ENCODE measurements around the gene HNRNPF.

- TF ChIP-seq, protein P1, sequence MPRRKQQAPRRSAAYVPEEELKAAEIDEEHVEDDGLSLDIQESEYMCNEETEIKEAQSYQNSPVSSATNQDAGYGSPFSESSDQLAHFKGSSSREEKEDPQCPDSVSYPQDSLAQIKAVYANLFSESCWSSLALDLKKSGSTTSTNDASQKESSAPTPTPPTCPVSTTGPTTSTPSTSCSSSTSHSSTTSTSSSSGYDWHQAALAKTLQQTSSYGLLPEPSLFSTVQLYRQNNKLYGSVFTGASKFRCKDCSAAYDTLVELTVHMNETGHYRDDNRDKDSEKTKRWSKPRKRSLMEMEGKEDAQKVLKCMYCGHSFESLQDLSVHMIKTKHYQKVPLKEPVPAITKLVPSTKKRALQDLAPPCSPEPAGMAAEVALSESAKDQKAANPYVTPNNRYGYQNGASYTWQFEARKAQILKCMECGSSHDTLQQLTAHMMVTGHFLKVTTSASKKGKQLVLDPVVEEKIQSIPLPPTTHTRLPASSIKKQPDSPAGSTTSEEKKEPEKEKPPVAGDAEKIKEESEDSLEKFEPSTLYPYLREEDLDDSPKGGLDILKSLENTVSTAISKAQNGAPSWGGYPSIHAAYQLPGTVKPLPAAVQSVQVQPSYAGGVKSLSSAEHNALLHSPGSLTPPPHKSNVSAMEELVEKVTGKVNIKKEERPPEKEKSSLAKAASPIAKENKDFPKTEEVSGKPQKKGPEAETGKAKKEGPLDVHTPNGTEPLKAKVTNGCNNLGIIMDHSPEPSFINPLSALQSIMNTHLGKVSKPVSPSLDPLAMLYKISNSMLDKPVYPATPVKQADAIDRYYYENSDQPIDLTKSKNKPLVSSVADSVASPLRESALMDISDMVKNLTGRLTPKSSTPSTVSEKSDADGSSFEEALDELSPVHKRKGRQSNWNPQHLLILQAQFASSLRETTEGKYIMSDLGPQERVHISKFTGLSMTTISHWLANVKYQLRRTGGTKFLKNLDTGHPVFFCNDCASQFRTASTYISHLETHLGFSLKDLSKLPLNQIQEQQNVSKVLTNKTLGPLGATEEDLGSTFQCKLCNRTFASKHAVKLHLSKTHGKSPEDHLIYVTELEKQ (tag by site-specific recombination; IDR thresholded peaks at IDR 0.05; ENCODE audit: borderline replicate concordance), result no peak
- TF ChIP-seq, protein P2, sequence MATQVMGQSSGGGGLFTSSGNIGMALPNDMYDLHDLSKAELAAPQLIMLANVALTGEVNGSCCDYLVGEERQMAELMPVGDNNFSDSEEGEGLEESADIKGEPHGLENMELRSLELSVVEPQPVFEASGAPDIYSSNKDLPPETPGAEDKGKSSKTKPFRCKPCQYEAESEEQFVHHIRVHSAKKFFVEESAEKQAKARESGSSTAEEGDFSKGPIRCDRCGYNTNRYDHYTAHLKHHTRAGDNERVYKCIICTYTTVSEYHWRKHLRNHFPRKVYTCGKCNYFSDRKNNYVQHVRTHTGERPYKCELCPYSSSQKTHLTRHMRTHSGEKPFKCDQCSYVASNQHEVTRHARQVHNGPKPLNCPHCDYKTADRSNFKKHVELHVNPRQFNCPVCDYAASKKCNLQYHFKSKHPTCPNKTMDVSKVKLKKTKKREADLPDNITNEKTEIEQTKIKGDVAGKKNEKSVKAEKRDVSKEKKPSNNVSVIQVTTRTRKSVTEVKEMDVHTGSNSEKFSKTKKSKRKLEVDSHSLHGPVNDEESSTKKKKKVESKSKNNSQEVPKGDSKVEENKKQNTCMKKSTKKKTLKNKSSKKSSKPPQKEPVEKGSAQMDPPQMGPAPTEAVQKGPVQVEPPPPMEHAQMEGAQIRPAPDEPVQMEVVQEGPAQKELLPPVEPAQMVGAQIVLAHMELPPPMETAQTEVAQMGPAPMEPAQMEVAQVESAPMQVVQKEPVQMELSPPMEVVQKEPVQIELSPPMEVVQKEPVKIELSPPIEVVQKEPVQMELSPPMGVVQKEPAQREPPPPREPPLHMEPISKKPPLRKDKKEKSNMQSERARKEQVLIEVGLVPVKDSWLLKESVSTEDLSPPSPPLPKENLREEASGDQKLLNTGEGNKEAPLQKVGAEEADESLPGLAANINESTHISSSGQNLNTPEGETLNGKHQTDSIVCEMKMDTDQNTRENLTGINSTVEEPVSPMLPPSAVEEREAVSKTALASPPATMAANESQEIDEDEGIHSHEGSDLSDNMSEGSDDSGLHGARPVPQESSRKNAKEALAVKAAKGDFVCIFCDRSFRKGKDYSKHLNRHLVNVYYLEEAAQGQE (tag by site-specific recombination; IDR thresholded peaks at IDR 0.05), result no peak
- TF ChIP-seq ZBTB1 (tag by site-specific recombination; IDR thresholded peaks at IDR 0.05) (no peak), ZNF704 (tag by site-specific recombination; IDR thresholded peaks at IDR 0.05) (no peak), ZNF292 (tag by site-specific recombination; IDR thresholded peaks at IDR 0.05; ENCODE audit: borderline replicate concordance, low read depth) (no peak), ZNF354C (tag by site-specific recombination; IDR thresholded peaks at IDR 0.05; ENCODE audit: borderline replicate concordance, low read depth) (no peak), ZNF138 (tag by site-specific recombination; IDR thresholded peaks at IDR 0.05; ENCODE audit: borderline replicate concordance) (no peak), TRIM28 (IDR thresholded peaks at IDR 0.05; ENCODE audit: borderline replicate concordance, low read length) (no peak), ZNF350 (tag by site-specific recombination; IDR thresholded peaks at IDR 0.05) (no peak)
- TF ChIP-seq, protein P3, sequence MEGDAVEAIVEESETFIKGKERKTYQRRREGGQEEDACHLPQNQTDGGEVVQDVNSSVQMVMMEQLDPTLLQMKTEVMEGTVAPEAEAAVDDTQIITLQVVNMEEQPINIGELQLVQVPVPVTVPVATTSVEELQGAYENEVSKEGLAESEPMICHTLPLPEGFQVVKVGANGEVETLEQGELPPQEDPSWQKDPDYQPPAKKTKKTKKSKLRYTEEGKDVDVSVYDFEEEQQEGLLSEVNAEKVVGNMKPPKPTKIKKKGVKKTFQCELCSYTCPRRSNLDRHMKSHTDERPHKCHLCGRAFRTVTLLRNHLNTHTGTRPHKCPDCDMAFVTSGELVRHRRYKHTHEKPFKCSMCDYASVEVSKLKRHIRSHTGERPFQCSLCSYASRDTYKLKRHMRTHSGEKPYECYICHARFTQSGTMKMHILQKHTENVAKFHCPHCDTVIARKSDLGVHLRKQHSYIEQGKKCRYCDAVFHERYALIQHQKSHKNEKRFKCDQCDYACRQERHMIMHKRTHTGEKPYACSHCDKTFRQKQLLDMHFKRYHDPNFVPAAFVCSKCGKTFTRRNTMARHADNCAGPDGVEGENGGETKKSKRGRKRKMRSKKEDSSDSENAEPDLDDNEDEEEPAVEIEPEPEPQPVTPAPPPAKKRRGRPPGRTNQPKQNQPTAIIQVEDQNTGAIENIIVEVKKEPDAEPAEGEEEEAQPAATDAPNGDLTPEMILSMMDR (tag by site-specific recombination; IDR thresholded peaks at IDR 0.05), result no peak
- TF ChIP-seq, protein P4, sequence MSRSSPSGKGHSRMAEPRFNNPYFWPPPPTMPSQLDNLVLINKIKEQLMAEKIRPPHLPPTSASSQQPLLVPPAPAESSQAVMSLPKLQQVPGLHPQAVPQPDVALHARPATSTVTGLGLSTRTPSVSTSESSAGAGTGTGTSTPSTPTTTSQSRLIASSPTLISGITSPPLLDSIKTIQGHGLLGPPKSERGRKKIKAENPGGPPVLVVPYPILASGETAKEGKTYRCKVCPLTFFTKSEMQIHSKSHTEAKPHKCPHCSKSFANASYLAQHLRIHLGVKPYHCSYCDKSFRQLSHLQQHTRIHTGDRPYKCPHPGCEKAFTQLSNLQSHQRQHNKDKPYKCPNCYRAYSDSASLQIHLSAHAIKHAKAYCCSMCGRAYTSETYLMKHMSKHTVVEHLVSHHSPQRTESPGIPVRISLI (tag by site-specific recombination; IDR thresholded peaks at IDR 0.05), result no peak
- TF ChIP-seq, protein P5, sequence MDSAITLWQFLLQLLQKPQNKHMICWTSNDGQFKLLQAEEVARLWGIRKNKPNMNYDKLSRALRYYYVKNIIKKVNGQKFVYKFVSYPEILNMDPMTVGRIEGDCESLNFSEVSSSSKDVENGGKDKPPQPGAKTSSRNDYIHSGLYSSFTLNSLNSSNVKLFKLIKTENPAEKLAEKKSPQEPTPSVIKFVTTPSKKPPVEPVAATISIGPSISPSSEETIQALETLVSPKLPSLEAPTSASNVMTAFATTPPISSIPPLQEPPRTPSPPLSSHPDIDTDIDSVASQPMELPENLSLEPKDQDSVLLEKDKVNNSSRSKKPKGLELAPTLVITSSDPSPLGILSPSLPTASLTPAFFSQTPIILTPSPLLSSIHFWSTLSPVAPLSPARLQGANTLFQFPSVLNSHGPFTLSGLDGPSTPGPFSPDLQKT (IDR thresholded peaks at IDR 0.05; ENCODE audit: borderline replicate concordance, low read depth, low read length), result no peak
Observed at GRCh38 chr10:43353495-43354329, 55.3 kb downstream of the HNRNPF start.

All from HEK293 (cell line).